IPS DF 6.9 (cell line): Measurements from ENCODE around the gene PTF1A.

Source experiments
- DNase-seq: peaks from one replicate; pipeline ENCODE4 v3.0.0-alpha.2; 2013; ENCODE audit warnings: low read depth, low spot score
- H3K27ac ChIP-seq: one replicate; pipeline ENCODE4 v1.5.1; 2013; ENCODE audit warnings: low read length, control low read depth
- H3K27me3 ChIP-seq: 2 replicates; pipeline ENCODE4 v1.6.1; 2013; ENCODE audit warnings: mild to moderate bottlenecking, low read length; ENCODE audit not compliant: control insufficient read depth, insufficient read depth
- H3K36me3 ChIP-seq: 2 replicates; pipeline ENCODE4 v1.6.1; 2013; ENCODE audit warnings: low read length; ENCODE audit not compliant: control insufficient read depth, insufficient read depth
- H3K4me1 ChIP-seq: 2 replicates; pipeline ENCODE4 v1.6.1; 2013; ENCODE audit warnings: low read length; ENCODE audit not compliant: control insufficient read depth, insufficient read depth
- H3K4me3 ChIP-seq: 2 replicates; pipeline ENCODE4 v1.5.1; 2013; ENCODE audit warnings: mild to moderate bottlenecking, low read length
- H3K9me3 ChIP-seq: 2 replicates; pipeline ENCODE4 v1.6.1; 2013; ENCODE audit warnings: low read length, inconsistent platforms; ENCODE audit not compliant: control insufficient read depth, insufficient read depth
- WGBS: extraction: QIAGEN DNeasy Blood & Tissue Kit; methylation state at CpG from one replicate; pipeline ENCODE4 v1.1.7; 2013; ENCODE audit warnings: mixed read lengths, missing lambda C conversion rate; ENCODE audit not compliant: insufficient read length, insufficient coverage; 5-methylcytosine and 5-hydroxymethylcytosine counted together

PTF1A gene

DNA sequence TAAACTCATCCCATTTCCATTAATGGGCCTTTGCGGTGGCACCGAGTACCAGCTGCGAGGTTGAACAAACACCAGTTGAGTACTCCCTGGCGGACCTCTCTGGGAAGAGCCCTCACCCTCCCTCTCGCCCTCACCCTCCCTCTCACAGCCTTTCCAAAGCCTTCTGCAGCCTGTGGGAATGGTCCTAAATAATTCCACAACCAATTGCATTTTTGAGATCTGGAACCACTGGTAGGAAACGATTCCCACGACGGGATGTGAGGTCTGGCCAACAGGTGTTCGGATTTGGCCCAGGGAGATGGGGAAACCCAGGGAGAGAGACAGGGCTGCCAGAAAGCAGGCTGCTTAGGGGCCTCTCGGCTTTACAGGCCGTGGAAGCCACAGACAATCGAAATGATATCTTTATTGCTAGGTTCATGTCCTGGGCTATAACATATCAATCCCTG lies 5.3 kb downstream of the PTF1A start:
- no CpG with 5 or more reads among the region's 12 CpGs for WGBS
- no peak overlapping the region for H3K27ac ChIP-seq
- DNase-seq: no peak
- H3K27me3 ChIP-seq: peaks cover 89% of the 10 kb centered on the region
- no peak overlapping the region for H3K4me3 ChIP-seq
- peaks cover 2% of the 10 kb centered on the region; the same call in 1 of the 2 replicates for H3K4me1 ChIP-seq
- H3K9me3 ChIP-seq: no peaks in the 10 kb centered on the region
- no peaks in the 10 kb centered on the region for H3K36me3 ChIP-seq

DNA sequence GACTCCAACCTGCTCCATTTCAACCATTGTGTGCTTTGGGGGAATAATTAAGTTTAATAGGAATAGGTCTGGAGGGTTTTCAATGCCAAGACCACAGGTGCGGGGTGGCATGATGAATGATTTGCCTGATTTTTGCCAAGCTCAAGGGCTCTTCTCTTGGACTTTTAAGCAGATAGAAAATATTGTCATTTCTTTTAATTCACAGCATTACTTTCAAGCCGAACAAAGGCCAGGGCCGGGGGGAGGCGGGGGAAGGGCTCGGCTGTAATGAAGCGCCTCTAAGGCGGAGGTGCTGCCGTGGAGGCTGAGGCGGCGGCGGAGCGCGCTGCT lies 6.5 kb downstream of the PTF1A start:
- no CpG with 5 or more reads among the region's 13 CpGs for WGBS
- H3K36me3 ChIP-seq: no peaks in the 10 kb centered on the region
- H3K4me3 ChIP-seq: peak overlapping the region; percentile 38; the same call in 1 of the 2 replicates
- H3K9me3 ChIP-seq: no peaks in the 10 kb centered on the region
- H3K4me1 ChIP-seq: peaks cover 2% of the 10 kb centered on the region
- no peak overlapping the region for H3K27ac ChIP-seq
- no peak for DNase-seq
- H3K27me3 ChIP-seq: peaks cover 94% of the 10 kb centered on the region

DNA sequence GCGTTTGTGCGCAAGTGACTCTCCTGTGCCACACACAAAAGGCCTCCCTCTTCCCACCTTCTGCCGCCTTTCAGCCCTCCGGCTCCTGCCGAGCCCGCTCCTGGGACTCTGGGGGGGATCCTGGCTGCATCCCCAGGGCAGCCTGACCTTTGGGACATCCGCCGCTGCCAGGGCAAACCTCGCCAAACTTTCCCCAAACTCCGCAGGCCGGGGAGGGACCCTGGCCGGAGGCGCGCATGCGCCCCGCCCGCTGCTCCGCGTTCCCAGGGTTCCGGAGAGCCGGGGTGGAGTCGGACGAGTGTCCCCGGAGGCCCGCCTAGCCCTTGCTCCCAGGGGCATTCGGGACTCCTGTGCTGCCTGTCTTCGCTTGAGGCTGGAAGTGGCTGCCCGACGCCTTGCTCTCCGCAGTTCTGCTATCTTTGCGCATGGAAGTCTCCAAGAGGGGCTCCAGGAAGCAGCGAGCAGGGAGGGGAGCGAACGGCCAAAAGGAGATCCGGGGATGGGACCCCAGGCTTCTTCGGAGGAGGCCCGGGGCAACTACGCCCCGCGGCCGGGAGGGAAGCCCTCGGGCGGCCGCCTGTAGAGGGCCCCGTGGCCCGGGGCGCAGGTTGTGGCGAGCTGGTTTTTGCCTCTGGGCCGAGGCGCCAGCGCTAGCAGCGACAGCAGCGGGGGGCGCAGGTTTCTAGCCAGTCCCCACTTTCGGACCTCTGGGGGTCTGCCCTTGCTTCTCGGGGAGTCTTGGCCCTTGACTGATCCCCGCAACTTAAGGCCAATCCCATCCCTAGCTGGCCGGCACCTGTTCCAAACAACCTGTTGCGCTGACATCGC lies 7.0 kb downstream of the PTF1A start:
- Histone ChIP-seq H3K36me3 (no peaks in the 10 kb centered on the region), H3K4me1 (peaks cover 2% of the 10 kb centered on the region), H3K27ac (no peak overlapping the region), H3K9me3 (no peaks in the 10 kb centered on the region), H3K4me3 (peak overlapping the region; percentile 38; the same call in 1 of the 2 replicates), H3K27me3 (peaks cover 97% of the 10 kb centered on the region)
- no peak for DNase-seq
- no CpG with 5 or more reads among the region's 60 CpGs for WGBS

DNA sequence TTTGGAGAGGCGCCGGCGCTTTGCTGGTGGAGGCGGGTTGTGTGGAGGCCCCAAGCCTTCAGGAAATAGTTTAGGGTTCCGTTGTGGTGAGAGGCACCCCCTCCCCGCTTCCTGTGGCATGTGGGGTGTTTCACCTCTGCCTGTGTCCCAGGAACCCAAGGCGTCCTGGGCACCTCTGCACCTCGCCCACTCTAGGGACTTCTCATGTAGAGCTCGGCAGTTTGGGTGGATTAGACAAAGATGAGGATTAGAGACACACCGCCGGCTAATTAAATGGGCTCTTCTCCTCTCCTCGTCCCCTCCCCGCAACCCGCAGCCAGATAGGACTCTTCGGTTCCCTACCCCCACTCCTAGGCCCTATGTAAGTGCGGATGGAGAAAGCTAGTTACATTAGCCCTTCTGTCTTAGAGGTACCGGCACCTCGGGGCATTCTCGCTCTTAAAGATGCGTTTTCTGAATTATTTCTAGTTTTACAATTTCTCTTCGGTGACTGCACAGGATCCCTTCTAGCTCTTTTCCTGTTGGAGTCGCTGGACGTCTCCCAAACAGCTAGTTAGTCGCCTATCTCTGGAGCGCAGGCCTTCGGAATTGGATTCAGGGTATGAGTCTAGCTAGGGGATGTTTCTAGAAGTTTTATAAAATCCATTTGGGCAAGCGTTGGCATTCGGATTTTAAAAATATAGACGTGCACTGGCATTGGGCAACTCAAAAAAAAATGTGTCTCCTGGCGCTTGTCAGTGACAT lies 7.8 kb downstream of the PTF1A start:
- H3K27me3 ChIP-seq: peaks cover 97% of the 10 kb centered on the region
- H3K4me1 ChIP-seq: peaks cover 4% of the 10 kb centered on the region
- H3K4me3 ChIP-seq: peak overlapping the region; percentile 38; the same call in 1 of the 2 replicates
- no peak for DNase-seq
- no peaks in the 10 kb centered on the region for H3K9me3 ChIP-seq
- no peaks in the 10 kb centered on the region for H3K36me3 ChIP-seq
- no CpG with 5 or more reads among the region's 30 CpGs for WGBS
- H3K27ac ChIP-seq: no peak overlapping the region

DNA sequence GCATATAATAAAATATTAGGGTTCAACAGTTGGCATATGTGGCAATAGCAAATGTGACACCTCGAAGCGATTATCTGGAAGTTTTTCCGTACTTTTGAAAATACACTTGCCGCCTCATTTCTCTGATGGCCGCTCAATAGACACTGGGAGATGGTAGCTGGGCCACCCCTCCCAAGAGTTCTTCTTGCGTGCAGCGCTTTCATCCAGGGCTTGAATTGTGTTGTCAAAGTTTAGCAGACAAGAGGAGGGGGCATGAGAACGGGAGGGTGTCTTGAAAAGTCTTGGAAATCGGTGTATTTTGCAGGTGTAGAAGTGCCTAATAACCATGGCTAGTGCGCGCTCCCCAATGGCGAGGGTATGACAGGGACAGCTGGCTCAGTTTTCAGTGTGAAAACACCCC lies 8.5 kb downstream of the PTF1A start:
- no peaks in the 10 kb centered on the region for H3K9me3 ChIP-seq
- no peak overlapping the region for H3K4me3 ChIP-seq
- WGBS: no CpG with 5 or more reads among the region's 12 CpGs
- H3K27me3 ChIP-seq: peaks cover 94% of the 10 kb centered on the region
- DNase-seq: no peak
- no peak overlapping the region for H3K27ac ChIP-seq
- no peaks in the 10 kb centered on the region for H3K36me3 ChIP-seq
- peaks cover 1% of the 10 kb centered on the region; the same call in 1 of the 2 replicates for H3K4me1 ChIP-seq

DNA sequence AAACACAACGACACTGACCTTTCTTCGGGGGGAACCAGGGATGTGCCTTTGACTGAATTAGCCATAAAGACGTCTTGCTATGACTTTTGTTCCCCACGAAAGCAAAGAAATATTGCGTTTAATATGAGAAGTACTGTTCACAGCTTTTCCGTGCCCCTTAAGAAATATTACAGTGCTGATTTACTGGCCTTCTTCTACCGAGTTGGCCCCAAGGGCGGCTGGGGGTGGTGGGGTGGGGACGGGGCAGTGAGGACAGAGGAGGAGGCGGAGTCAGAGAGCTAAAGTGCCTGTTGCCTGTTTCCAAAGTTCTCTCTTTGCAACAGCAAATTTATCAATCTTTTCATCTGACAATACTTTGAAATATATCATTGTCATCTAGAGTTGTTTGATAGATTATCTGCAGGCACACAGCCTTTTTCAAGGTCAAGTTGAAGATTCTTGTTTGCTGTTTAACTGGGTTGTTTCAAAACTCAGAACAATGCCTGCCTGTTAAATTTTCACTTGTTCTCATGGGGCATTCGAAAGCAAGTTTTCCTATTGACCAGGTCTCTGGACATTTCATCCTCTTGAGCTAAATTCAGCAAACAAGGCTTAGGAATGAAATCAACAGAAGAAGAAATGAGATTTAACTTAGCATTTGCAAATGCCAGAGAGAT lies 9.0 kb downstream of the PTF1A start:
- no peaks in the 10 kb centered on the region for H3K9me3 ChIP-seq
- DNase-seq: no peak
- H3K36me3 ChIP-seq: no peaks in the 10 kb centered on the region
- no peak overlapping the region for H3K27ac ChIP-seq
- peaks cover 91% of the 10 kb centered on the region for H3K27me3 ChIP-seq
- H3K4me1 ChIP-seq: peaks cover 1% of the 10 kb centered on the region; the same call in 1 of the 2 replicates
- no CpG with 5 or more reads among the region's 11 CpGs for WGBS
- no peak overlapping the region for H3K4me3 ChIP-seq

DNA sequence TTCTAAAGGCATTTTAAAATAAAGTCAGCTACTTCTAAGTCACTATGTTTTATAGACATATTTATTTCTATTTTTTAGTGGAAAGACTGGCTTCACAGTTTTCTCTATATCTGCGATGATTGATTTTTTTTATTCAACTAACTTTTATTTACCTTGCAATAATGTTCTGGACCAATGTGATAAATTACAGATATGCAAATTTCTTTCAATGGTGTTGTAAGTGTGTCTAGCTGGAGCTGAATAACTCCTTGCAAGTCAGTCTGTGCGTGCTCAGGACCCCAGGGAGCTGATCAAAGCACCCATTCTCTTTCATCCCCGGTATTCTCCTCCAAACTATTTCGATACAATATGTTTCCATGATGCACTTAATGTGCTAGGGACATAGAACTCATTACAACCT lies 9.7 kb downstream of the PTF1A start:
- Histone ChIP-seq H3K27ac (no peak overlapping the region), H3K4me3 (no peak overlapping the region), H3K4me1 (peaks cover 1% of the 10 kb centered on the region; the same call in 1 of the 2 replicates), H3K27me3 (peaks cover 83% of the 10 kb centered on the region), H3K9me3 (no peaks in the 10 kb centered on the region), H3K36me3 (no peaks in the 10 kb centered on the region)
- no peak for DNase-seq
- no CpG with 5 or more reads among the region's 4 CpGs for WGBS

DNA sequence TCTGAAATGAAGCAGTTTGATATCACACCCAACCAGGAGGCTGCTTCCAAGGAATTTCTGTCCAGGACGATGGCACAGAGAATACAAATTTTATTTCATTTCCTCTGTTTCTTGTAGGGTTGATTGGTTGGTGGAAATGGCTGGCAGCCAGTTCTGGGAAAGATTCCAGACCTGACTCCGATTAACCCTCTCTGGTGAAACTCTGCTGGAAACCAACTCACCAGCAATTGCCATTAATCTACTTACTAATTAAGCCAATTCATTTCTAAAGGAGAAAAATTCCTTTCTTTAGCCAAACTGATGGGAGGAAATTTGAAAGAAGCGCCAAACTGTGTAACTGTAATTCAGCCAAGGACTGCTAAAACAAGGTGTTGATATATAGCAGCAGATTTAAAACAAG lies 10.7 kb downstream of the PTF1A start:
- no peak for DNase-seq
- H3K4me1 ChIP-seq: peaks cover 1% of the 10 kb centered on the region; the same call in 1 of the 2 replicates
- H3K27me3 ChIP-seq: peaks cover 74% of the 10 kb centered on the region
- no peak overlapping the region for H3K27ac ChIP-seq
- H3K4me3 ChIP-seq: no peak overlapping the region
- H3K36me3 ChIP-seq: no peaks in the 10 kb centered on the region
- no CpG with 5 or more reads among the region's 3 CpGs for WGBS
- no peaks in the 10 kb centered on the region for H3K9me3 ChIP-seq

DNA sequence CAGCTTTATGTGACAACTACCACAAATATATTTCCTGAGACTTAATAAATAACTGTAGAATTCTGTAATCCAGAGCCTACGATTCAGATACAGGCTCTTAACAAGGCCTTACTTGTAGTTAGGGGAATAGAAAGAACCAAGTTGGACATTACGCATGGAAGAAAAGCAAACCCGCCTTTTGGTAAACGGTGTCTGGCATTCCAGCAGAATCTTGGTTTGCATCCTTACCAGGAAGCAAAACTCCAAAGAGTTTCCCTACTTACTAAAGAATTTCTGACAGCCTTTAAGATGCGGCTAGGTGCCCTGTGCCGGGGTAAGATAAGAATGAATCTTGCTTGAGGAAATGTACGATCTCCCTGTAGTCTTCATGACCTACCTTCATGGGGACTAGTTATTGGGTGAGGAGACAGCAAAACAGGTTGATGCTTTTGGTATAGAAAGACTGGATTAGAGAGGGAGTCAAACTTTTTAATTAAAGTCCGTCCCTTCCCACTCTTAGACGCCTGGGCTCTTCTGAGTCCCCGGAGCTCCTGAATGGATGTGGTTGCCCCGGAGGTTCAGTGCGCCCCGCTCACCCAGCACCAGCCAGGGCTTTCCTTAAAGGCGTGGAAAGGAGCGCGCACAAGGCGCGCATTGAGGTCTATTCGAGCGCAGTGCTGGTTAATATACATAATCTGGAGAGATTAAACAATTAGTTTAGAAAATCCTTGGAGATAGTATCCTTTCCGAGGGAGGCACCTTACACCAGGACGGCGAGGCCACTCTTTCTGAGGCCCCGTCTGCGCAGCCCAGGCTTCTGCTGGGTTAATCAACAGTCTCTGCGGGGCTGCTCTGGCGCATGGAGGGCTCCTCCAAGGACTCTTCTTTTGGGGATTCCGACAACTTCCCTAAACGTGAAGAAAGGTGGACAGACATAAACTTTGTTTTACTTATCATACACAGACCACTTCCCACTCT lies 11.5 kb downstream of the PTF1A start:
- Histone ChIP-seq H3K27ac (no peak overlapping the region), H3K9me3 (no peaks in the 10 kb centered on the region), H3K36me3 (no peaks in the 10 kb centered on the region), H3K4me3 (no peak overlapping the region), H3K4me1 (peaks cover 1% of the 10 kb centered on the region; the same call in 1 of the 2 replicates), H3K27me3 (peaks cover 65% of the 10 kb centered on the region)
- DNase-seq: no peak
- no CpG with 5 or more reads among the region's 29 CpGs for WGBS
